Measurements from ENCODE around the gene TTLL11.

Gene TTLL11

GRCh38 chr9:122092611-122093506, at the start of gene TTLL11:
Gene TTLL11, minus strand, starts transcription at chr9:122093308. Its CDS starts 160 bp downstream, at chr9:122093148.
- peak; percentile 96 for DNase-seq (ENCODE audit: low read depth)

- DNase-seq (ENCODE audit: low read depth): no peak
Observed at GRCh38 chr9:122141671-122142070, 48.6 kb upstream of the TTLL11 start.

GRCh38 chr9:122140368-122141193, 47.5 kb upstream of the TTLL11 start:
- DNase-seq (ENCODE audit: low read depth): no peak

GRCh38 chr9:122138560-122139268, 45.6 kb upstream of the TTLL11 start:
- no peak for DNase-seq (ENCODE audit: low read depth)

- no peak for DNase-seq (ENCODE audit: low read depth)
Observed at GRCh38 chr9:122135529-122135859, 42.4 kb upstream of the TTLL11 start.

GRCh38 chr9:122134822-122135528, 41.9 kb upstream of the TTLL11 start:
- DNase-seq (ENCODE audit: low read depth): no peak

GRCh38 chr9:122133984-122134535, 41.0 kb upstream of the TTLL11 start:
- no peak for DNase-seq (ENCODE audit: low read depth)

- DNase-seq (ENCODE audit: low read depth): no peak
Observed at GRCh38 chr9:122133263-122133983, 40.3 kb upstream of the TTLL11 start.

GRCh38 chr9:122132539-122132938, 39.4 kb upstream of the TTLL11 start:
- no peak for DNase-seq (ENCODE audit: low read depth)

- no peak for DNase-seq (ENCODE audit: low read depth)
Observed at GRCh38 chr9:122131401-122132001, 38.4 kb upstream of the TTLL11 start.

- no peak for DNase-seq (ENCODE audit: low read depth)
Observed at GRCh38 chr9:122130837-122131236, 37.7 kb upstream of the TTLL11 start.

- DNase-seq (ENCODE audit: low read depth): no peak
Observed at GRCh38 chr9:122129969-122130368, 36.9 kb upstream of the TTLL11 start.

GRCh38 chr9:122128969-122129343, 35.8 kb upstream of the TTLL11 start:
- no peak for DNase-seq (ENCODE audit: low read depth)

- no peak for DNase-seq (ENCODE audit: low read depth)
Observed at GRCh38 chr9:122128007-122128968, 35.2 kb upstream of the TTLL11 start.

GRCh38 chr9:122127396-122127798, 34.3 kb upstream of the TTLL11 start:
- peak; percentile 22 for DNase-seq (ENCODE audit: low read depth)

- peak; percentile 79 for DNase-seq (ENCODE audit: low read depth)
Observed at GRCh38 chr9:122126331-122127261, 33.5 kb upstream of the TTLL11 start.

- DNase-seq (ENCODE audit: low read depth): peak; percentile 67
Observed at GRCh38 chr9:122125509-122126330, 32.6 kb upstream of the TTLL11 start.
